22Rv1 (cell line): ENCODE results near the gene KATNB1.

ENCODE experiments used
- ZFX ChIP-seq: fragments of 450-650 bp; IDR thresholded peaks from 2 replicates; pipeline ENCODE4 v1.6.1; 2017; ENCODE audit warnings: antibody characterized with exemption, borderline replicate concordance
- TF ChIP-seq, protein P1 (sequence below): fragments of 450-650 bp; IDR thresholded peaks from 2 replicates; pipeline ENCODE4 v1.5.1; 2017; ENCODE audit warnings: mild to moderate bottlenecking

DNA sequence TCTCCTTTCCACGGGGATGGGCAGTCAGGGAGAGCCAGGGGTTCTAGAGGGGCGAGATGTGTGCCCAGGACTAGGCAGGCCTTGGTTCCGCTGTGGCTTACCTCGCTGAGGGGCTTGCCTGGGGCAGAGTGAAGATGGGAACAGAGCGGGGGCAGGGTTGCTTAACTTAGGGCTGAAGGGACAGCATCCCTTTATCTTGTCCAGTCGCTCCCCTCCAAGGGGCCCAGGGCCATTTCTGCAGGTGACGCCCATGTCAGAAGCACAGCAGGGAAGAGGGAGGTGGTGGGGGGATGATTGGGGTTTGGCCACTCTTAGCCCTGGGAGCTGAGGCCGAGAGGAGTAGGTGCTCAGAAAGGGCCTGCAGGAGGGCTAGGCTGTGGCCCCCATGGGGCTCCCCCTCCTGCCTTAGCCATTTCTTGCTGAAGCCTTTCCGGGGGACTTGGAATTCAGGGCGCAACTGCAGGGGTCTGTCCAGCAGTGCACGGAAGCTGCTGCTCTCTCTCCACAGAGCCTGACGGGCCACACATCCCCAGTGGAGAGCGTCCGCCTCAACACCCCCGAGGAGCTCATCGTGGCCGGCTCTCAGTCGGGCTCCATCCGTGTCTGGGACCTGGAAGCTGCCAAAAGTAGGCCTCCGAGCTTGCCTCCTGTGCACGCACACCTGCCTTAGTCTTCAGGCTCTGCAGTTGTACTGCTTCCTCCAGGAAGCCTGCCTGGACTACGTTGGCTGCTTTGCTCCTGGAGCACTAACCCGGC lies 8.5 kb downstream of the KATNB1 start:
- TF ChIP-seq, protein P1, sequence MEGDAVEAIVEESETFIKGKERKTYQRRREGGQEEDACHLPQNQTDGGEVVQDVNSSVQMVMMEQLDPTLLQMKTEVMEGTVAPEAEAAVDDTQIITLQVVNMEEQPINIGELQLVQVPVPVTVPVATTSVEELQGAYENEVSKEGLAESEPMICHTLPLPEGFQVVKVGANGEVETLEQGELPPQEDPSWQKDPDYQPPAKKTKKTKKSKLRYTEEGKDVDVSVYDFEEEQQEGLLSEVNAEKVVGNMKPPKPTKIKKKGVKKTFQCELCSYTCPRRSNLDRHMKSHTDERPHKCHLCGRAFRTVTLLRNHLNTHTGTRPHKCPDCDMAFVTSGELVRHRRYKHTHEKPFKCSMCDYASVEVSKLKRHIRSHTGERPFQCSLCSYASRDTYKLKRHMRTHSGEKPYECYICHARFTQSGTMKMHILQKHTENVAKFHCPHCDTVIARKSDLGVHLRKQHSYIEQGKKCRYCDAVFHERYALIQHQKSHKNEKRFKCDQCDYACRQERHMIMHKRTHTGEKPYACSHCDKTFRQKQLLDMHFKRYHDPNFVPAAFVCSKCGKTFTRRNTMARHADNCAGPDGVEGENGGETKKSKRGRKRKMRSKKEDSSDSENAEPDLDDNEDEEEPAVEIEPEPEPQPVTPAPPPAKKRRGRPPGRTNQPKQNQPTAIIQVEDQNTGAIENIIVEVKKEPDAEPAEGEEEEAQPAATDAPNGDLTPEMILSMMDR, result no peak
- TF ChIP-seq ZFX, result no peak
